ENCODE measurements around the gene TEX2. TPM values are rescaled to one million over a fixed set of nuclear protein-coding genes. Genes with fewer than 3 reads are reported as not detected.
A peak's percentile ranks its signal among the peaks of the same experiment; 100 is the strongest.

The TEX2 gene
- total and polyA plus RNA-seq, 2 of the 13 experiments (the other 11 are each of a cell fraction or from before 2014, with no cell fraction given) = 21.4 to 37.7 TPM

- no peak for TF ChIP-seq KIAA2018 (CRISPR knock-in tag; IDR thresholded peaks at IDR 0.05; ENCODE audit: borderline replicate concordance)
- TF ChIP-seq ZNF513 (CRISPR knock-in tag; conservative IDR thresholded peaks at IDR 0.05) = no peak
- TF ChIP-seq MTA3 (CRISPR knock-in tag; IDR thresholded peaks at IDR 0.05) = no peak
- TF ChIP-seq ZFP41 (CRISPR knock-in tag; IDR thresholded peaks at IDR 0.05; ENCODE audit: borderline replicate concordance) = 0 out of 2 replicates have a peak, but pooled peaks have one; percentile 61
- no peak for TF ChIP-seq PAF1 (CRISPR knock-in tag; IDR thresholded peaks at IDR 0.05)
- TF ChIP-seq ARID3A (IDR thresholded peaks at IDR 0.05; ENCODE audit: low read depth, low read length) = peak; percentile 76
- TF ChIP-seq HBP1 (CRISPR knock-in tag; IDR thresholded peaks at IDR 0.05; ENCODE audit: low read depth) = 0 out of 2 replicates have a peak, but pooled peaks have one; percentile 49
- no peak for TF ChIP-seq ZNF275 (CRISPR knock-in tag; IDR thresholded peaks at IDR 0.05; ENCODE audit: borderline replicate concordance)
- no peak for TF ChIP-seq SNAPC5 (CRISPR knock-in tag; IDR thresholded peaks at IDR 0.05; ENCODE audit: borderline replicate concordance)
- peak; percentile 71 for TF ChIP-seq ZEB1 (IDR thresholded peaks at IDR 0.05; ENCODE audit: insufficient replicate concordance, low read depth)
Measured at GRCh38 chr17:64187093-64187895, 75.8 kb downstream of the TEX2 start (continued).

All from HepG2 (cell line).